ENCODE data around the gene NDUFB6. TPM values are rescaled to one million over a fixed set of nuclear protein-coding genes. Genes with fewer than 3 reads are reported as not detected.

The NDUFB6 gene
- 64.6 and 91.0 TPM in 2 replicates for polyA plus RNA-seq (2011; rRNA removed)
- polyA plus RNA-seq (2012; cell fraction: cytosol; rRNA removed): 79.9 and 96.5 TPM in 2 replicates
- 32.6 and 58.1 TPM in 2 replicates for polyA plus RNA-seq (2012; cell fraction: nucleus; rRNA removed)
- polyA plus RNA-seq (2017; fragmentation: RNase III; extraction: RNeasy Plus Mini Kit Qiagen cat#74134 plus additional on column Dnase treatment): 158 to 176 TPM (median 166 TPM) in 3 replicates
- polyA minus RNA-seq (2011; rRNA and poly(A)+ RNA removed): 9.8 and 20.2 TPM in 2 replicates

- Histone ChIP-seq H3K4me1 (peaks cover 17% of the 10 kb centered on the region), H3K4me3 (peak within 1 kb of the TSS; percentile 90), H3K4me2 (peak within 1 kb of the TSS; percentile 83), H3K27ac (peak within 1 kb of the TSS; percentile 79 to 92), H3K9me3 (no peaks in the 10 kb centered on the region)
- POLR2A ChIA-PET: interaction anchor here (0.7 to 2.3 kb wide), 9 partner anchors 17 to 452 kb away, joined by 3 to 14 read pairs (median 5); partner anchors contain the start of genes ACO1, DNAJA1 and SMIM27
- TF ChIP-seq ATOH8 (CRISPR knock-in tag; IDR thresholded peaks at IDR 0.05; ENCODE audit: low read depth): no peak
- no peak for TF ChIP-seq CHD4 (IDR thresholded peaks at IDR 0.05; ENCODE audit: borderline replicate concordance)
- no peak for TF ChIP-seq CBX2 (IDR thresholded peaks at IDR 0.05; ENCODE audit: borderline replicate concordance, low read depth)
- no peak for TF ChIP-seq CBX8 (IDR thresholded peaks at IDR 0.05)
- no peak for TF ChIP-seq MAFK (IDR thresholded peaks at IDR 0.05; ENCODE audit: partially characterized antibody)
- TF ChIP-seq E2F6 (IDR thresholded peaks at IDR 0.05; ENCODE audit: borderline replicate concordance, low read depth): peak; percentile 46
- peak; percentile 80 for TF ChIP-seq POLR2A (IDR thresholded peaks at IDR 0.05; ENCODE audit: low read length)
- TF ChIP-seq ZNF302 (CRISPR knock-in tag; IDR thresholded peaks at IDR 0.05): no peak
- TF ChIP-seq MAX (IDR thresholded peaks at IDR 0.05): peak; percentile 84
- TF ChIP-seq GATA3 (IDR thresholded peaks at IDR 0.05; ENCODE audit: borderline replicate concordance): 0 out of 2 replicates have a peak, but pooled peaks have one; percentile 43
- no peak for TF ChIP-seq PBX3 (IDR thresholded peaks at IDR 0.05)
- TF ChIP-seq ZSCAN20 (CRISPR knock-in tag; IDR thresholded peaks at IDR 0.05): no peak
- TF ChIP-seq FOSB (CRISPR knock-in tag; IDR thresholded peaks at IDR 0.05): no peak
- TF ChIP-seq PHF8 (IDR thresholded peaks at IDR 0.05; ENCODE audit: borderline replicate concordance, low read depth): peak; percentile 82
- 0 out of 2 replicates have a peak, but pooled peaks have one; percentile 43 for TF ChIP-seq REST (IDR thresholded peaks at IDR 0.05)
- TF ChIP-seq ZC3H11A (IDR thresholded peaks at IDR 0.05): no peak
- TF ChIP-seq JUN (IDR thresholded peaks at IDR 0.05): peak; percentile 63 to 84
- peak; percentile 75 for TF ChIP-seq CHD2 (IDR thresholded peaks at IDR 0.05; ENCODE audit: low read length, partially characterized antibody)
- peak; percentile 79 for TF ChIP-seq KDM5A (IDR thresholded peaks at IDR 0.05)
- TF ChIP-seq BCL3 (IDR thresholded peaks at IDR 0.05): peak; percentile 70; the same call in 2 of the 3 replicates
- peak in 1 of 2 experiments; percentile 40; a peak in 1 of 4 replicates for TF ChIP-seq CEBPB (IDR thresholded peaks at IDR 0.05)
- WGBS (ENCODE audit: missing lambda C conversion rate): 2% methylated on average over 36 of the region's 36 CpGs
- CTCF ChIA-PET: interaction anchor here (0.8 to 13.6 kb wide), 22 partner anchors 9 to 398 kb away, joined by 3 to 507 read pairs (median 5); partner anchors contain the start of genes ACO1 and RIGI
- ATAC-seq (peak; percentile 95 to 97), DNase-seq (ENCODE audit: low read depth in 1 of 2, low spot score in 1 of 2) (peak; percentile 89 to 95), FAIRE-seq (peak; percentile 28)
Measured at GRCh38 chr9:32572900-32573523, at the start of gene NDUFB6. Gene NDUFB6, minus strand, starts transcription at chr9:32573159. Its CDS starts 99 bp downstream, at chr9:32573060.

Measured in A549 (cell line).